Mammary epithelial cell (primary cell): ENCODE data around the gene LAGE3.

ENCODE experiments used
- CTCF ChIP-seq, 2 donors: IDR thresholded peaks in 1 of 2; conservative IDR thresholded peaks in 1 of 2; 2 replicates each; pipeline ENCODE4 v1.5.1; 2011 to 2012; ENCODE audit warnings: inconsistent platforms in 2 of 2, low read length in 2 of 2, mild to moderate bottlenecking in 2 of 2, control low read depth in 1 of 2, low read depth in 1 of 2; ENCODE audit not compliant: insufficient read depth in 1 of 2; ENCODE audit errors: extremely low read depth in 1 of 2
- EZH2 ChIP-seq: IDR thresholded peaks from 2 replicates; pipeline ENCODE4 v1.6.1; 2012; ENCODE audit warnings: low read length, inconsistent platforms, borderline replicate concordance

GRCh38 chrX:154462396-154462795, 16.7 kb downstream of the LAGE3 start:
- TF ChIP-seq EZH2 (no peak), CTCF (conservative IDR thresholded peaks at IDR 0.05 in 1 of 2, IDR thresholded peaks at IDR 0.05 in 1 of 2; ENCODE audit: extremely low read depth in 1 of 2, insufficient read depth in 1 of 2, low read depth in 1 of 2, low read length in 2 of 2) (no peak)
